HL-60/S4 treated with retinoic acid at 250 ng/mL for 4 days and 3 days (cell line): ENCODE measurements around the gene DDX46.
"Not testable (repeated sequence)": the region's sequence is repeated elsewhere in the genome, so short reads cannot be mapped to it uniquely, and the experiment has no call there.

ENCODE experiments used
- in situ Hi-C: fragments of 300-500 bp; cut with MboI; formaldehyde crosslinking; loops from 2 replicates; pipeline ENCODE4 v1.7.0; 2022; ENCODE audit warnings: low sequenced_read_pairs

DDX46 gene

DNA sequence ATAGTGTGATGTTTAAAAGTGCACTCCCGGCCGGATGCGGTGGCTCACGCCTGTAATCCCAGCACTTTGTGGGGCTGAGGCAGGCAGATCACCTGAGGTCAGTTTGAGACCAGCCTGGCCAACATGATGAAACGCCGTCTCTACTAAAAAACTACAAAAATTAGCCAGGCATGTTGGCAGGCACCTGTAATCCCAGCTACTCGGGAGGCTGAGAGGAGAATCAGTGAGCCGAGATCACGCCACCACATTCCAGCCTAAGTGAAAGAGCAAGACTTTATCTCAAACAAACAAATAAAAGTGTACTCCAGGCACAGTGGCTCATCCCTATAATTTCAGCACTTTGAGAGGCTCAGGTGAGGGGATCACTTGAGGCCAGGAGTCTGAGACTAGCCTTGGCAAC, 79.8 kb downstream of the DDX46 start:
- in situ Hi-C loops, result not testable (repeated sequence)

GRCh38 chr5:134840811-134841210, 82.2 kb downstream of the DDX46 start:
- in situ Hi-C loops, result no loop called here

DNA sequence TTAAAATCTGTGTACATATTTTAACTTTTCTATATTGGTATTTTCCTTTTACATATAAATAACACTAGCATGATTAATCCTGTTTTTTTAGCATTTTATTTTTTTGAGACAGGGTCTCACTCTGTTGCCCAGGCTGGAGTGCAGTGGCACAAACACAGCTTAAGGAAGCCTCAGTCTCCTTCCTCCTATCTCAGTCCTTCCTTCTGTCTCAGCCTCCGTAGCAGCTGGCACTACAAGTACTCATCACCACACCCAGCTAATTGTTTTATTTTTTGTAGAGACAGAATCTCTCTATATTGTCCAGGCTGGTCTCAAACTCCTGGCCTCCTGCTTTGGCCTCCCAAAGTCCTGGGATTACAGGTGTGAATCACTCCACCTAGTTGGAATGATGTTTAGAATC, 85.7 kb downstream of the DDX46 start:
- in situ Hi-C loops, result no loop called here

DNA sequence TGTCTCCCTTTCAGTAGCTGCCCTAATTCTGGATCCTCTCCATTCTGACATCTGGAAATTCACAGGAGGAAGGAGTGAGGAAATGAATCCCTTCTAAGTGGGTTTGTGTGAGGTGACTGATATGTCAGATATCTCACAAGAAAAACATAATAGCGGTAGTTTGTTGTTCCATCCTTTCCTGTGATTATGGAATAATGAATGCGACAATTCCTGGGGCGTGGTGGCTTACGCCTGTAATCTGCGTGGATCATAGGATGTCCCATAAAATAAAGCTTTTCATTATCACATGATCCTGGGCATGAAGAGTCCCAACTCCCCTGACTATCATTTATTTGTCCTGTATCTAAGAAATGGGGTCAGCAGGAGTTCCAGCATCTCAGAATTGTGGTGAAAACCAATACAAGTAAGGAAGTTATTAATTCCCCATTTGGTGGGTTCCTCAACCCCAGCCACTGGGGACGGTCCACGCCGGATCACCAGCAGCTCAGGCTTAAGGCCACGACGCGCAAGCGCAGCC, 86.8 kb downstream of the DDX46 start:
- in situ Hi-C loops, result no loop called here

DNA sequence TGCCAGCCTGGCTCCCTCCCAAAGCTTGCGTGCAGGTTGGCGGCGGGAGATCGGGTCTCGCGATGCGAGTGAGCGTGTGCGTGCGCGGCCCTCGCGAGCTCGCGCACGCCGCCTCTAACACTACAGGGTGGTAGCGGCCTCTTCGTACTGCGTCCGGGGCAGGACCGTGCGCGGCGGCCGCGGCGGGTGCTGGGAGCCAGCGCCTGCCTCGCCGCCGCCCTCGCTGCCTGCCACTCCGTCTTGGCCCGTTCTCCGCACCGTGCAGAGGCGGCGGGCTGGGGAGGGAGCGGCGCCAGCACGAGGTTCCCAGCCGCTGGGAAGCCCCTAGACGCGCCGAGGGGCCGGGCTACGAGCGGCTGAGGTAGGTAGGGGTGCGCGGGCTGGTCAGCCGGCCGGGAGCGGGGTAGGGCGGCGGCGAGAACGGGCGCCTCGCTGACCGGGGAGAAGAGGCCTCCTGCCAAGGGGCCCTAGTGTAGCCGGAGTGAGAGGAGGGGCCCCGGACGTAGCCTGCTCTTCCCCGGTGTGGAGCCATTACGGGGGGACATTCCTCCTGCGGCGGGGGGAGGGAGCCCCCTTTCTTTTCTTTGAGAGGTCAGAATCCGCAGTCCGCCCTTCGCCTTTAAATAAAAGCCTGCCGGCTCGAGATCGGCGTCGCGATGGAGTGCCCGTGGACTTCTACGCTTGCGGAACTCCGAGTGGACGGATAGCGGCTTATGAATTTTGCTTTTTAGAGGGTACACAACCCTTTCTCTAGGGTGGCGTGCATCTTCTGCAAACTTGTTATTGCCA, 87.5 kb downstream of the DDX46 start, which contains the start of gene C5orf24:
Gene C5orf24, plus strand, starts transcription at position 117 of the 789 bp plus-strand sequence. CDS start 8,933 bp downstream, outside the sequence.
- in situ Hi-C loops, result no loop called here

- in situ Hi-C loops, result no loop called here
Observed at GRCh38 chr5:134846641-134846960, 88.0 kb downstream of the DDX46 start.

DNA sequence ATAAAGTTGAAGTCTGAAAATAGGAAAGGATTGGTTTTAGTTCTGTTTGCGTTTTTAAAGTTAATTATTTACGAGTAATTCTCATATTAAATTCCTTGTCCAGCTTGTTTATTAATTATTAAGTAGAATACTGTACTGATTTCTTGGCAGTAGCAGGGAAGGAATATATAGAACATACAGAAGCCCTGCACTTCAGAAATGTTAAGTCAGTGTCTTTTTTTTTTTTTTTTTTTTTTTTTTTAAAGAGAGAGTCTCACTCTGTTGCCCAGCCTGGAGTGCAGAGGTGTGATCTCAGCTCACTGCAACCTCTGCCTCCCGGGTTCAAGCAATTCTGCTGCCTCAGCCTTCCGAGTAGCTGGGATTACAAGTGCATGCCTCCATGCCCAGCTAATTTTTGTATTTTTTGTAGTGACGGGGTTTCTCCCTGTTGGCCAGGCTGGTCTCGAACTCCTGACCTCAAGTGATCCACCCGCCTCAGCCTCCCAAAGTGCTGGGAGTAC, 90.9 kb downstream of the DDX46 start:
- in situ Hi-C loops, result not testable (repeated sequence)

DNA sequence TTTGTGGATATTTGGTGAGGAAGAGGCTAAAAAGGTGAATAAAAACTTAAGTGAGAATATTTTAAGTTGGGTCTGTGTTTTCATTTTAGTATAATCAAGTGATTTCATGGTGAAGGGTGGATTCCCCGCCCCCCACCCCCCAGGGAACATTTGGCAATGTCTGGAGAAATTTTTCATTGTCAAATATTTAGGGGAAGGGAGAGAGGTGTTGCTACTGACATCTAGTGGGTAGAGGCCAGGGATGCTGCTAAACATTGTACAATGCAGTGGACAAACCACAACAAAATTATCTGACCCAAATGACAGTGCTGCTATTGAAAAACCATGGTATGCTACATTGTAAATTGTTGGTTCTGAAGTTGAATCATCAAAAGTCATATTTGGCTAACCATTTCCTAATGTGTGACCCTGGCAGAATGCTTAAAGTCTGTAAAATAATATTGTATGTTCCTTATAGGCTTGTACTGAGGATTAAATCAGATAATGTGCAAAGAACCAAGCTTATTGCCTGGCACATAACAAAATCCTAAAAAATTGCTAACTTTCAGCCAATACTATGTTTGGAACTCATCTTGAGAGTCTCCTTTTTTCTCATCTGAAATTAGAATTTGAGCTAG, 92.8 kb downstream of the DDX46 start:
- in situ Hi-C loops, result no loop called here

GRCh38 chr5:134856465-134856864, 97.9 kb downstream of the DDX46 start:
- in situ Hi-C loops, result not testable (repeated sequence)

DNA sequence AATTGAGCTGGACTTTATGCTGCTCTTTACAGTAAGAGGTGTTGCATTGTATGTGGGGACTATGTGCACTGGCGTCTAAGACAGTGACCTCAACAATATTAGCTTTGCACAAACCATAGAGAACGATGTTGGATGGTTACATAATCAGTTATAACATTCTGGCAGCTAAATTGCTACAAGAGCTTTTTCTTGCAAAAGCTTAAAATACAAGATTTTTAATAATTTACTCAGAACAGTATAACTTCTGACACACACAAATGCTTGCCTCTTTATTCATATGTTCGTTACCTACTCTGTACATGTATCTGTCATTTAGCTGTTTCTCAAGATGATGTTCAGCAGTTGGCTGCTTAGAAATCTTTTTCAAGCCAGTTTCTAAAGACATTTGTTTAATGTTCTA, 98.8 kb downstream of the DDX46 start:
- in situ Hi-C loops, result no loop called here

DNA sequence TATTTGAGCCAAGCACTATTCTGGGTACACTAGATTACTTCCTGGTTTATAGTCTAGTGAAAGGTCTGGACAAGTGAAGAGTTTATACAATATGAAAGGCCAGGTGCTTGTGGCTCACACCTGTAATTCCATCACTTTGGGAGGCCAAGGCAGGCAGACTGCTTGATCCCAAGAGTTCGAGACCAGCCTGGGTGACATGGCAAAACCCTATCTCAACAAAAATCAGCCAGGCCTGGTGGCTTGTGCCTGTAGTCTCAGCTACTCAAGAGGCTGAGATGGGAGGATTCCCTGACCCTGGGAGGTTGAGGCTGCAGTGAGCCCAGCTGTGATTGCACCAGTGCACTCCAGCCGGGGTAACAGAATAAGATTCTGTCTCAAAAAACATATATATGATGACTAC, 106.1 kb downstream of the DDX46 start:
- in situ Hi-C loops, result no loop called here

DNA sequence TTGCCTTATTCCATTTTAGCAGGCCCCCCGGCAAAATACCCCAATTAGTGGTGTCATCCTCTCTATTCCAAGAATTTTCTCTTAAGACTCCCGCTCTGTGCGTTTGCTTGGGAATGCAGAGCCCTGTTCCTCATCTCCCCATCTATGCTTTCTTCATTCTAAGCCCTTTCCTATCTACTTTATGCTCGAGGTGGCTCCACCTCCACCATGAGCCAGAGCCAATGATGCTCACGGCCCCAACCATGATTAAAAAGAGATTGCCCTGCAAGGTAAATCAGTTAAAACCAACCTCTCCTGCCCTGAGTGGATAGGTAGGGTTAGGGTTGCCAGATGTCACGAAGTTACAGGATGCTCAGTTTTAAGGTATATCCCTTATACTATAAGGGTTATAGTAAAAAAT, 114.9 kb downstream of the DDX46 start:
- in situ Hi-C loops, result no loop called here

DNA sequence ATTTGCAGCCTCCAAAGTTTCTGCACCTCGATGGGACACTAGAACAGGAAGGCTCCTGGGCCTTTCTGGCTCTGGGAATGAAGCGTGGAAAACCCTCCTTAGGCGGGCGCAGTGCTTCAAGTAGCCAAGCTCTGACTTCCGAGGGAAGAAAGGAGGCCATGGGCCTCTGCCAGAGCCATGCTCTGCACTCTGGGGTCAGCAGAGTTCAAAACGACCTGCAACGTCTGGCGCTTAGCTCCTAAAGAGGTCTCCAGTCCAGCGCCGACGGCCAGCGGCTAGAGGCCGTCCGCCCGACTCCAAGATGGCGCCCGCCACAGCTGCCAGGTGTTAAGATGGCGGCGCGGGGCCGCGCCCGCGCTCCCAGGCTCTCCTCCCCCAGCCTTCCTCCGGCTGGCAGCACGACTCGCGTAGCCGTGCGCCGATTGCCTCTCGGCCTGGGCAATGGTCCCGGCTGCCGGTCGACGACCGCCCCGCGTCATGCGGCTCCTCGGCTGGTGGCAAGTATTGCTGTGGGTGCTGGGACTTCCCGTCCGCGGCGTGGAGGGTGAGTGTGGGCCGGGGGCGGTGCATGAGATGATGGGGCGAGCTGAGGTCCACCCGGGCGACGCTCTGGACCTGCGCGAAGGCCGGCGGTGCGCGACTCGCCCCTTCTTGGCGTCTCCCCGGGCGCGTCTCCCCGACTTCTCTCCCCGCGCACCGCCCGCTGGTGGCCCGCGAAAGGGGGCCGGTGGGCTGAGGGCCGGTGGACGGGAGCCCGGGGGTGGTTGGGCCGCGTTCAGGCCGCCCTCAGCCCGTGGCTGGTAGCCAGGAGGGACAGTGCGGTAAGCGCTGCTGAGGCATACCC, 115.6 kb downstream of the DDX46 start, which contains the start of gene TXNDC15:
Gene TXNDC15, plus strand, starts transcription at position 385 of the 844 bp plus-strand sequence. Its CDS starts 57 bp downstream, at position 442.
- in situ Hi-C loops, result no loop called here

DNA sequence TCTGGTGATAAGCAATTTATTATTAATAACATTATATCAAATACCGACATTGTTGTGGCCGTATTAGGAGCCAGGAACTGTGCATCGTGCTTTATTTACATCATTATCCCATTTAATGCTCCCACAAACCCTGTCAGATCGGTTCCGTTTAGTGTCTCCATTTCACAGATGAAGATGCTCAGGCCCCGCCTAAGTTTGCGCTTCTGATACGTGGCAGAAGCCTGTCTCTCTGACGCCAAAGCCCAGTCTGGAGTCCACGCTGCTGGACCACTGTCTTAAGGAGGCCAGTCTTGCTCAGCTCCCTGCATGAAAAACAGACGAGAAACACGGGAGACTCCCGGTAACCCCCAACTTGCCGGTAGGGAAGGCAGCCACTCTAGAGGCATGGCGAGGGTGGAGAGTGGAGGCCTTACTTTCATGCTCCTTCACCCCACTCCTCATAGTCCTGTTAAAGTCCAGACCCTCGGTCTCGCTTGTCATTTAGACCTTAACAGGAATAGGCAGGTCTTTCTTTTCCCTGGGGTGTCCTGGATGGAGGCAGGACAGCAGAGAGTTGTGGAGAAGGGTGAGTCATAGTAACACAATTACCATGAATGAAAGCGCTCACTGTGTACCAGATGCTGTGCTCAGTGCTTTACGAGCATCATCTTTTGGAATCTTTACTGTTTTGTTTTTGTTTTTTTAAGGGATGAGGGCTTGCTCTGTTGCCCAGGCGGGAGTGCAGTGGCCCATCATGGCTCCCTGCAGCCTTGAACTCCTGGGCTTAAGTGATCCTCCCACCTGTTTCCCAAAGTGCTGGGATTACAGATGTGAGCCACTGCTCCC, 116.5 kb downstream of the DDX46 start:
- in situ Hi-C loops, result no loop called here

DNA sequence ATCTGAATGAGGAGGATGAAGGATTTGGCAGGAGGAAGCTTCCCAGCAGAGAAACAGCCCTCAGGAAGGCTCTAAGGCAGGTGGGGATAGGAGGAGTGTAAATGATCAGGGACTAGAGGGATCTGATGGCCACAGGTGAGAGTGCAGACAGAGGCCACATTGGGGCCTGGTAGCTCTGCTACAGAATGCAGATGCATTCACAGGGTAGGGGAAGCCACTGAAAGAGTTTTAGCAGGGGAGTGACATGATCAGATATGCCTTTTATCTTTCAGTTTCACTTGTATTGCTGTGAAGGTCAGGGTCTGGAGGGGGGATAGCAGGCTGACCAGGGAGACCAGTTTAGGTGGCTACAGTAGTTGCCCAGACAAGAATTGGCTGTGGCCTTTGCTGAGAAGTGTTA, 118.6 kb downstream of the DDX46 start:
- in situ Hi-C loops, result no loop called here

DNA sequence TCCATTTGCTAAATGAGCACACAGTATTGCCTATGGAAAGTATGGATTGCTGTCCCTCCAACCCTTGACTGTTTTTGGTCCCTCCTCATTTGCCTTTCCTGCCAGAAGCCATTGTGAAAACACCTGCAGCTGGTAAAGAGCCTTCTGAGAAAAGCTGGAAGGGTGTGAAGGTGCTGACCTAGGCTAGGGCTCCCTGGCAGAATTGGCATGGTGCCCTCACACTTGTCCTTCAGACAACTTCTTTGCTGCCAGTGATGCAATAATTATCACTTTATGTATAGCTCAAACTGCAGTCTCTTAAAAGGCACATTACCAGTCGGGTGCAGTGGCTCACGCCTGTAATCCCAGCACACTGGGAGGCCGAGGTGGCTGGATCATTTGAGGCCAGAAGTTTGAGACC, 119.8 kb downstream of the DDX46 start:
- in situ Hi-C loops, result no loop called here

DNA sequence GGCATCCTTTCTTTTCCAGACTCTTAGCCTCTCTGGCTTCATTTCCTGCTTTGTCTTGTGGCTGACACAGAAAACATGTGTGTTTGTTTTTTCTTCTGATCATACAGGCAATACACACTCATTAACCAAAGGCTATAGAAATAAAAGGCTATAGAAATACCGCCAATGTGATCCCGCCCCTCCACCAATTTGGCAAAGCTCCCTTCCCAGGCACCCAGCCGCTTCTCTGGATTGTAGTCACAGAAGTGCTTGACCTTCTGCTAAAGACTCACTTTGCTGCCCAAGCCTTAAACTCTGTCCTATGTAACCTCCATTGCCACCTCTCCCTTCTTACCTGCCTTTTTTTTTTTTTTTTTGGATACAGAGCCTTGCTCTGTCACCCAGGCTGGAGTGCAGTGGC, 120.9 kb downstream of the DDX46 start:
- in situ Hi-C loops, result no loop called here
